SU-DHL-6 (cell line): ENCODE data around the gene WDR75.

Source experiments
- EZH2phosphoT487 ChIP-seq: fragments of 200-600 bp; sonication (generic), shearing (Covaris generic); conservative IDR thresholded peaks from 2 replicates; pipeline ENCODE4 v1.6.1; 2018; ENCODE audit warnings: mild to moderate bottlenecking, antibody characterized with exemption, low read length, moderate library complexity, mixed read lengths
- TF ChIP-seq, protein P1 (sequence below): fragments of 200-600 bp; sonication (generic); IDR thresholded peaks from one replicate; pipeline ENCODE4 v1.5.1; 2017; ENCODE audit warnings: antibody characterized with exemption, mild to moderate bottlenecking, low read length, moderate library complexity; ENCODE audit not compliant: insufficient read depth, poor library complexity, severe bottlenecking

DNA sequence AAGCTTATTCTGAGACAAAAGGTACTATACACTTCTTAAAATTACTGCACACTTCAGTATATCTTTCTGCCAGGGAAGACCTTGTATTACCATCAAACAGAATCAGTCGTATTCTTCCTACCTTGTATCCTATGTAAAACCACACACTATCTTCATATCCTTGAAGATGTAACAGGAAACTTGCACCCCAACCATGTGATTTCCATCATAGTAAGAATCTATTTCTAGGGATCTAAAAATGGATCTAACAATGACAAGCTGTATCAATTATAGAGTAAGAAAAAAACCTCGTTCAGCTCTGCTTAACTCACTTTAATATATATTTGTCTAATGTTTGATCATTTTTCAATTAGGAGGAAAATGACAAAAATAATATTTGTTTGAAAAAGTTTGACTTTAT lies 60.2 kb downstream of the WDR75 start:
- no peak for TF ChIP-seq EZH2phosphoT487
- TF ChIP-seq, protein P1, sequence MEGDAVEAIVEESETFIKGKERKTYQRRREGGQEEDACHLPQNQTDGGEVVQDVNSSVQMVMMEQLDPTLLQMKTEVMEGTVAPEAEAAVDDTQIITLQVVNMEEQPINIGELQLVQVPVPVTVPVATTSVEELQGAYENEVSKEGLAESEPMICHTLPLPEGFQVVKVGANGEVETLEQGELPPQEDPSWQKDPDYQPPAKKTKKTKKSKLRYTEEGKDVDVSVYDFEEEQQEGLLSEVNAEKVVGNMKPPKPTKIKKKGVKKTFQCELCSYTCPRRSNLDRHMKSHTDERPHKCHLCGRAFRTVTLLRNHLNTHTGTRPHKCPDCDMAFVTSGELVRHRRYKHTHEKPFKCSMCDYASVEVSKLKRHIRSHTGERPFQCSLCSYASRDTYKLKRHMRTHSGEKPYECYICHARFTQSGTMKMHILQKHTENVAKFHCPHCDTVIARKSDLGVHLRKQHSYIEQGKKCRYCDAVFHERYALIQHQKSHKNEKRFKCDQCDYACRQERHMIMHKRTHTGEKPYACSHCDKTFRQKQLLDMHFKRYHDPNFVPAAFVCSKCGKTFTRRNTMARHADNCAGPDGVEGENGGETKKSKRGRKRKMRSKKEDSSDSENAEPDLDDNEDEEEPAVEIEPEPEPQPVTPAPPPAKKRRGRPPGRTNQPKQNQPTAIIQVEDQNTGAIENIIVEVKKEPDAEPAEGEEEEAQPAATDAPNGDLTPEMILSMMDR: no peak
